Osteocyte (in vitro differentiated cells): ENCODE results near the gene PARP16. TPM values are rescaled to one million over a fixed set of nuclear protein-coding genes. Genes with fewer than 3 reads are reported as not detected.

Experiments
- DNase-seq: peaks from one replicate; pipeline ENCODE4 v3.0.0; 2021; ENCODE audit warnings: mixed read lengths; ENCODE audit not compliant: unreplicated experiment; ENCODE audit errors: extremely low spot score
- H3K27ac Mint-ChIP-seq: one replicate; pipeline ENCODE4 v1.8.0; 2021; ENCODE audit warnings: mild to moderate bottlenecking, mixed read lengths; ENCODE audit not compliant: unreplicated experiment
- H3K27me3 Mint-ChIP-seq: one replicate; pipeline ENCODE4 v1.8.0; 2021; ENCODE audit warnings: mixed read lengths; ENCODE audit not compliant: unreplicated experiment
- H3K36me3 Mint-ChIP-seq: one replicate; pipeline ENCODE4 v1.8.0; 2021; ENCODE audit warnings: mixed read lengths; ENCODE audit not compliant: unreplicated experiment
- H3K4me1 Mint-ChIP-seq: one replicate; pipeline ENCODE4 v1.8.0; 2021; ENCODE audit warnings: mixed read lengths; ENCODE audit not compliant: unreplicated experiment
- H3K4me3 Mint-ChIP-seq: one replicate; pipeline ENCODE4 v1.8.0; 2021; ENCODE audit warnings: mild to moderate bottlenecking, moderate library complexity, mixed read lengths; ENCODE audit not compliant: unreplicated experiment
- H3K9me3 Mint-ChIP-seq: one replicate; pipeline ENCODE4 v1.8.0; 2021; ENCODE audit warnings: mixed read lengths; ENCODE audit not compliant: unreplicated experiment
- CTCF ChIP-seq: fragments of 200-600 bp; sonication (generic); IDR thresholded peaks from 2 replicates; pipeline ENCODE4 v1.5.0; 2021; ENCODE audit warnings: antibody characterized with exemption, mild to moderate bottlenecking, moderate library complexity
- long read RNA-seq: library from polyadenylated mRNA; unstranded; transcript quantifications from one replicate; pipeline ENCODE4 v2.0.0, GENCODE V29; 2021
- total RNA-seq: library from RNA; stranded (reverse); gene quantifications from 2 replicates; pipeline ENCODE4 v1.2.1, GENCODE V29; 2021

The PARP16 gene
- 9.4 and 9.5 TPM in 2 replicates for total RNA-seq
- long read RNA-seq, partial matches to known transcripts = 6 of 11 reads
- long read RNA-seq, other reads (novel, unspliced or antisense) = 3 of 11 reads

GRCh38 chr15:65286704-65287519, at the start of gene PARP16:
TSS of gene PARP16 (minus strand) at chr15:65286883. CDS start at chr15:65286426, 457 bp downstream.
- H3K27me3 Mint-ChIP-seq = peaks cover 3% of the 10 kb centered on the region

GRCh38 chr15:65335278-65336055, 48.8 kb upstream of the PARP16 start:
- peaks cover 8% of the 10 kb centered on the region for H3K4me1 Mint-ChIP-seq
- no peaks in the 10 kb centered on the region for H3K36me3 Mint-ChIP-seq
- peaks cover 17% of the 10 kb centered on the region for H3K27me3 Mint-ChIP-seq
- H3K9me3 Mint-ChIP-seq = no peaks in the 10 kb centered on the region
- no peak overlapping the region for H3K4me3 Mint-ChIP-seq
- no peak for DNase-seq
- no peak for TF ChIP-seq CTCF
- H3K27ac Mint-ChIP-seq = no peak overlapping the region

More at GRCh38 chr15:65286704-65287519, at the start of gene PARP16:
- peak; percentile 57 for TF ChIP-seq CTCF
- Mint-ChIP-seq H3K4me1 (peaks cover 11% of the 10 kb centered on the region), H3K4me3 (peak within 1 kb of the TSS; percentile 78), H3K36me3 (peaks cover 5% of the 10 kb centered on the region), H3K9me3 (no peaks in the 10 kb centered on the region), H3K27ac (peak within 1 kb of the TSS; percentile 88)
- DNase-seq = peak; percentile 95

GRCh38 chr15:65334586-65335231, 48.0 kb upstream of the PARP16 start:
- no peak for DNase-seq
- Mint-ChIP-seq H3K4me1 (peaks cover 8% of the 10 kb centered on the region), H3K36me3 (no peaks in the 10 kb centered on the region), H3K4me3 (no peak overlapping the region), H3K9me3 (no peaks in the 10 kb centered on the region), H3K27me3 (peaks cover 10% of the 10 kb centered on the region), H3K27ac (no peak overlapping the region)
- TF ChIP-seq CTCF = no peak

- Mint-ChIP-seq H3K4me1 (peaks cover 8% of the 10 kb centered on the region), H3K27ac (no peak overlapping the region), H3K36me3 (no peaks in the 10 kb centered on the region), H3K9me3 (no peaks in the 10 kb centered on the region), H3K4me3 (no peak overlapping the region), H3K27me3 (peaks cover 8% of the 10 kb centered on the region)
- no peak for DNase-seq
- no peak for TF ChIP-seq CTCF
These were observed 47.2 kb upstream of the PARP16 start for GRCh38 chr15:65333856-65334255.
